ENCODE measurements around the gene NR2F1. TPM values are rescaled to one million over a fixed set of nuclear protein-coding genes. Genes with fewer than 3 reads are reported as not detected.
A peak's percentile ranks its signal among the peaks of the same experiment; 100 is the strongest.

The NR2F1 gene
- total RNA-seq, 2 experiments from 2014 or later: not detected

GRCh38 chr5:93607367-93608258 is 24.6 kb downstream of the NR2F1 start:
- Mint-ChIP-seq H3K4me3 (no peak overlapping the region), H3K9me3 (no peaks in the 10 kb centered on the region)

GRCh38 chr5:93608855-93609254 is 25.8 kb downstream of the NR2F1 start:
- ChIA-PET POLR2A (no interaction called here), CTCF (interaction anchor here (1.1 kb wide), 2 partner anchors 26 to 192 kb away, joined by 3 to 4 read pairs; partner anchors contain the start of gene NR2F1)
- no peak for DNase-seq
- H3K4me1 Mint-ChIP-seq: peaks cover 12% of the 10 kb centered on the region
- H3K9me3 Mint-ChIP-seq: no peaks in the 10 kb centered on the region
- no peaks in the 10 kb centered on the region for H3K36me3 Mint-ChIP-seq (ENCODE audit: low read depth)
- no peak overlapping the region for H3K27ac Mint-ChIP-seq
- peaks cover 87% of the 10 kb centered on the region for H3K27me3 Mint-ChIP-seq
- H3K4me3 Mint-ChIP-seq: no peak overlapping the region

More at GRCh38 chr5:93607367-93608258, 24.6 kb downstream of the NR2F1 start:
- DNase-seq: peak; percentile 33
- H3K27me3 Mint-ChIP-seq: peaks cover 84% of the 10 kb centered on the region
- CTCF ChIA-PET: interaction anchor here (1.1 to 2.4 kb wide), 9 partner anchors 10 to 308 kb away, joined by 3 to 17 read pairs (median 5); no protein-coding TSS in a partner anchor
- H3K36me3 Mint-ChIP-seq (ENCODE audit: low read depth): peaks cover 2% of the 10 kb centered on the region
- POLR2A ChIA-PET: no interaction called here
- no peak overlapping the region for H3K27ac Mint-ChIP-seq
- peaks cover 14% of the 10 kb centered on the region for H3K4me1 Mint-ChIP-seq

- no peak overlapping the region for H3K4me3 Mint-ChIP-seq
- peaks cover 93% of the 10 kb centered on the region for H3K27me3 Mint-ChIP-seq
- ChIA-PET POLR2A (no interaction called here), CTCF (interaction anchor here (1.1 kb wide), 2 partner anchors 27 to 191 kb away, joined by 3 to 4 read pairs; partner anchors contain the start of gene NR2F1)
- no peaks in the 10 kb centered on the region for H3K9me3 Mint-ChIP-seq
- DNase-seq: no peak
- H3K4me1 Mint-ChIP-seq: peaks cover 12% of the 10 kb centered on the region
- no peak overlapping the region for H3K27ac Mint-ChIP-seq
- no peaks in the 10 kb centered on the region for H3K36me3 Mint-ChIP-seq (ENCODE audit: low read depth)
Observed at GRCh38 chr5:93609762-93610161, 26.7 kb downstream of the NR2F1 start.

- Mint-ChIP-seq H3K9me3 (no peaks in the 10 kb centered on the region), H3K27ac (no peak overlapping the region), H3K4me3 (no peak overlapping the region), H3K27me3 (peaks cover 89% of the 10 kb centered on the region), H3K4me1 (peaks cover 12% of the 10 kb centered on the region), H3K36me3 (ENCODE audit: low read depth) (no peaks in the 10 kb centered on the region)
- POLR2A ChIA-PET: no interaction called here
- CTCF ChIA-PET: no interaction called here
- no peak for DNase-seq
Observed at GRCh38 chr5:93610581-93611272, 27.7 kb downstream of the NR2F1 start.

- peaks cover 89% of the 10 kb centered on the region for H3K27me3 Mint-ChIP-seq
- no peak overlapping the region for H3K27ac Mint-ChIP-seq
- DNase-seq: no peak
- CTCF ChIA-PET: interaction anchor here (1.0 to 1.4 kb wide), 2 partner anchors 9 to 190 kb away, joined by 3 read pairs; no protein-coding TSS in a partner anchor
- H3K4me3 Mint-ChIP-seq: no peak overlapping the region
- H3K36me3 Mint-ChIP-seq (ENCODE audit: low read depth): no peaks in the 10 kb centered on the region
- POLR2A ChIA-PET: interaction anchor here (1.0 to 1.8 kb wide), 2 partner anchors 13 to 16 kb away, joined by 3 to 4 read pairs; no protein-coding TSS in a partner anchor
- peaks cover 12% of the 10 kb centered on the region for H3K4me1 Mint-ChIP-seq
- no peaks in the 10 kb centered on the region for H3K9me3 Mint-ChIP-seq
Observed at GRCh38 chr5:93611273-93611975, 28.4 kb downstream of the NR2F1 start.

- POLR2A ChIA-PET: interaction anchor here (1.0 to 1.8 kb wide), 2 partner anchors 13 to 17 kb away, joined by 3 to 4 read pairs; no protein-coding TSS in a partner anchor
- H3K4me3 Mint-ChIP-seq: no peak overlapping the region
- H3K36me3 Mint-ChIP-seq (ENCODE audit: low read depth): no peaks in the 10 kb centered on the region
- peaks cover 12% of the 10 kb centered on the region for H3K4me1 Mint-ChIP-seq
- no peaks in the 10 kb centered on the region for H3K9me3 Mint-ChIP-seq
- CTCF ChIA-PET: interaction anchor here (1.0 to 1.4 kb wide), 2 partner anchors 9 to 189 kb away, joined by 3 read pairs; no protein-coding TSS in a partner anchor
- H3K27me3 Mint-ChIP-seq: peaks cover 87% of the 10 kb centered on the region
- no peak overlapping the region for H3K27ac Mint-ChIP-seq
- no peak for DNase-seq
Observed at GRCh38 chr5:93611976-93612854, 29.2 kb downstream of the NR2F1 start.

GRCh38 chr5:93612855-93613243 is 29.8 kb downstream of the NR2F1 start:
- ChIA-PET CTCF (interaction anchor here (1.0 to 1.4 kb wide), 2 partner anchors 8 to 188 kb away, joined by 3 read pairs; no protein-coding TSS in a partner anchor), POLR2A (interaction anchor here (1.8 kb wide), 1 partner anchor 17 kb away, joined by 4 read pairs; no protein-coding TSS in a partner anchor)
- no peak for DNase-seq
- Mint-ChIP-seq H3K36me3 (ENCODE audit: low read depth) (no peaks in the 10 kb centered on the region), H3K27ac (no peak overlapping the region), H3K9me3 (no peaks in the 10 kb centered on the region), H3K4me1 (peaks cover 8% of the 10 kb centered on the region), H3K4me3 (no peak overlapping the region), H3K27me3 (peaks cover 81% of the 10 kb centered on the region)

GRCh38 chr5:93616538-93617174 is 33.6 kb downstream of the NR2F1 start:
- no peaks in the 10 kb centered on the region for H3K9me3 Mint-ChIP-seq
- peaks cover 18% of the 10 kb centered on the region for H3K4me1 Mint-ChIP-seq
- ChIA-PET CTCF (no interaction called here), POLR2A (no interaction called here)
- no peak overlapping the region for H3K4me3 Mint-ChIP-seq
- peaks cover 4% of the 10 kb centered on the region for H3K36me3 Mint-ChIP-seq (ENCODE audit: low read depth)
- no peak for DNase-seq
- H3K27me3 Mint-ChIP-seq: peaks cover 59% of the 10 kb centered on the region
- no peak overlapping the region for H3K27ac Mint-ChIP-seq

GRCh38 chr5:93620487-93621326 is 37.7 kb downstream of the NR2F1 start:
- H3K36me3 Mint-ChIP-seq (ENCODE audit: low read depth): peaks cover 4% of the 10 kb centered on the region
- DNase-seq: peak; percentile 67
- H3K27me3 Mint-ChIP-seq: peaks cover 41% of the 10 kb centered on the region
- H3K4me1 Mint-ChIP-seq: peaks cover 21% of the 10 kb centered on the region
- CTCF ChIA-PET: interaction anchor here (0.5 to 2.8 kb wide), 7 partner anchors 9 to 180 kb away, joined by 3 to 21 read pairs (median 3); partner anchors contain the start of gene NR2F1
- POLR2A ChIA-PET: no interaction called here
- no peak overlapping the region for H3K27ac Mint-ChIP-seq
- H3K9me3 Mint-ChIP-seq: no peaks in the 10 kb centered on the region
- H3K4me3 Mint-ChIP-seq: peak overlapping the region; percentile 81

- H3K27me3 Mint-ChIP-seq: peaks cover 34% of the 10 kb centered on the region
- H3K4me3 Mint-ChIP-seq: peak overlapping the region; percentile 54
- DNase-seq: no peak
- CTCF ChIA-PET: interaction anchor here (0.5 to 2.8 kb wide), 7 partner anchors 9 to 179 kb away, joined by 3 to 21 read pairs (median 3); partner anchors contain the start of gene NR2F1
- POLR2A ChIA-PET: no interaction called here
- no peak overlapping the region for H3K27ac Mint-ChIP-seq
- H3K36me3 Mint-ChIP-seq (ENCODE audit: low read depth): peaks cover 4% of the 10 kb centered on the region
- no peaks in the 10 kb centered on the region for H3K9me3 Mint-ChIP-seq
- peaks cover 21% of the 10 kb centered on the region for H3K4me1 Mint-ChIP-seq
Observed at GRCh38 chr5:93621327-93621798, 38.3 kb downstream of the NR2F1 start.
